Heart left ventricle (tissue), 16 donors: ENCODE measurements around the gene MACROH2A1. TPM values are rescaled to one million over a fixed set of nuclear protein-coding genes. Genes with fewer than 3 reads are reported as not detected.
A peak's percentile ranks its signal among the peaks of the same experiment; 100 is the strongest.

ENCODE experiments used
- ATAC-seq, 4 donors: fragments of 200-7000 bp; cut with Tn5 transposase; one replicate each; pipeline ENCODE4 v1.9.1; 2020 to 2022; ENCODE audit warnings: moderate library complexity in 4 of 4, mild to moderate bottlenecking in 3 of 4, moderate number of reproducible peaks in 1 of 4
- DNase-seq, 5 donors: peaks; one replicate each; pipeline ENCODE4 v3.0.0-alpha.2; 2020
- H3K27ac ChIP-seq, 12 donors: fragments of 200-600 bp; sonication (generic) in 4 of 12; one replicate each; pipeline versions ENCODE4 v1.5.0 to v1.8.0; 2016 to 2022; ENCODE audit warnings: mild to moderate bottlenecking in 2 of 12
- H3K27me3 ChIP-seq, 9 donors: fragments of 200-600 bp; sonication (generic) in 2 of 9; one replicate each; pipeline versions ENCODE4 v1.5.1 to v1.8.0; 2016 to 2022; ENCODE audit warnings: mild to moderate bottlenecking in 3 of 9
- H3K36me3 ChIP-seq, 9 donors: fragments of 200-600 bp; sonication (generic) in 2 of 9; one replicate each; pipeline versions ENCODE4 v1.5.0 to v1.8.0; 2018 to 2022; ENCODE audit warnings: mild to moderate bottlenecking in 2 of 9
- H3K4me1 ChIP-seq, 12 donors: fragments of 200-600 bp; sonication (generic) in 4 of 12; one replicate each; pipeline versions ENCODE4 v1.5.0 to v1.8.0; 2016 to 2022; ENCODE audit warnings: mild to moderate bottlenecking in 3 of 12
- H3K4me3 ChIP-seq, 12 donors: fragments of 200-600 bp; sonication (generic) in 4 of 12; one replicate each; pipeline versions ENCODE4 v1.5.0 to v1.8.0; 2017 to 2022; ENCODE audit warnings: mild to moderate bottlenecking in 9 of 12, moderate library complexity in 4 of 12
- H3K9me3 ChIP-seq, 12 donors: fragments of 200-600 bp; sonication (generic) in 4 of 12; one replicate each; pipeline versions ENCODE4 v1.5.0 to v1.8.0; 2016 to 2022; ENCODE audit warnings: mild to moderate bottlenecking in 1 of 12
- POLR2A ChIP-seq, 2 donors: fragments of 450-650 bp; IDR thresholded peaks; one replicate each; pipeline ENCODE4 v1.6.1; 2017; ENCODE audit warnings: antibody characterized with exemption in 2 of 2, mild to moderate bottlenecking in 2 of 2, moderate library complexity in 2 of 2
- WGBS, 4 donors: extraction: QIAGEN DNeasy Blood & Tissue Kit in 2 of 4; methylation state at CpG; one replicate each; pipeline versions ENCODE4 v1.1.5 to v1.1.7; 2013 to 2018; 5-methylcytosine and 5-hydroxymethylcytosine counted together
- intact Hi-C, 10 donors: fragments of 100-400 bp; cut with DNase I; formaldehyde crosslinking; loops; one replicate each; pipeline versions ENCODE4 v1.11.1 to v1.14.2; 2022
- polyA plus RNA-seq, 2 donors: library from polyadenylated mRNA; stranded (reverse); fragments of 200-250 nt; gene quantifications; one replicate each; pipeline ENCODE4 v1.2.3, GENCODE V29; 2013
- total RNA-seq, 9 donors: library from RNA; depleted of rRNA in 2 of 9; stranded (reverse); fragments of >200 nt in 2 of 9; fragmentation: NEBNext Ultra II Directional in 3 of 9; extraction: Animal tissue kit (Norgen Biotek cat#: 25700) in 3 of 9; gene quantifications; one replicate each; pipeline versions ENCODE4 v1.1.0 to v1.2.4, GENCODE V29; 2016 to 2023
- TF ChIP-seq, protein P1 (sequence below), 12 donors: fragments of 200-600 bp; sonication (generic) in 4 of 12; IDR thresholded peaks; one replicate each; pipeline versions ENCODE4 v1.5.0 to v1.8.0; 2018 to 2022; ENCODE audit warnings: antibody characterized with exemption in 12 of 12, mild to moderate bottlenecking in 5 of 12
- donor health status: ischemic (EF 13 %, LVEDD 7.1; RV severe dilation, severe dysfunction).
- donor health status: healthy with polysubstance abuse.
- donor health status: DM: no; HTN: yes; CAD: no.
- donor health status: DM: no; HTN: no; CAD: no.
- donor health status: ischemic (EF 25% LVEDD 6.9; RV normal size, moderate dysfunction).
- donor health status: ischemic (EF 25% LVEDD 5.7; RV mildly dilated, moderate dysfunction).
- donor health status: healthy.
- donor health status: DM: yes; HTN: yes; CAD: no.
- donor health status: ischemic (EF 35%, LVEDD 5.7; RV mildly dilated, moderate dysfunction).
- donor health status: nonischemic (EF 11% LVEDD 7.7; RV severe dilation, severe dysfunction).
- donor health status: DM: yes; HTN: yes; CAD: no.
- donor health status: PGD.
- donor health status: ischemic (EF 29% LVEDD 5.4; RV normal size, mild dysfunction).
- donor health status: nonischemic (EF 23%, LVEDD 6.1; RV moderate dilation, normal function).

Gene MACROH2A1
- total and polyA plus RNA-seq, 11 donors, result 86.5 to 170 (median 112) TPM

DNA sequence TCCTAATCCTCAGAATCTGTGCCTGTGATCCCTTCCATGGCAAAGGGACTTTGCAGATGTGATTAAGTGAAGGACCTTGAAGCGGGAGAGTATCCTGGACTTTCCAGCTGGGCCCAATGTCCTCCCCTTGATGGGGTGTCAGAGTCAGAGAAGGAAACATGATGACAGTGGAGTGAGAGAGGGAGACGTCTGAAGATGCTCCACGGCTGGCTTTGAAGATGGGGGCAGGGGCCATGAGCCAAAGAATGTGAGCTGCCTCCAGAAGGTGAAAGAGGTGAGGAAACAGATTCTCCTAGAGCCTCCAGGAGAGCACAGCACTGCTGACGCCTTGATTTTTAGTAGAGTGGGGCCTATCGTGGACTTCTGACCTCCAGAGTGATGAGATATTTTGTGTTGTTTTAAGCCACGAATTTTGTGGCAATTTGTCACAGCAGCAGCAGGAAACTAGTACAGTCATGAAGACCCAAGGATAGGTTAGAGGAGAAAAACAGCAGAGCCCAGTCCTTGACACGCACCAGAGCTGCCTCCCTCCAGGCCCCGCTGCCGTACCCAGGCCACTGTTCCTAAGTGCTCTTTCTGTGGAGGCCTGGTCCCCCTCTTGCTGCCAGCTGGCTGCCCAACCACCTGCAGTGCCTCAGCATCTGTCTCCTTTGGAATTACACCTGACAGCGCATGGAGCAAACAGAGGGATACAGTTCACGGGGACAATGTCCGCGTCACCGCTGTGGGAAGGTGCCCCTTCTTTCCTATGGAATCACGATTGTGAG is 78.1 kb downstream of the MACROH2A1 start:
- no peaks in the 10 kb centered on the region for H3K27me3 ChIP-seq
- DNase-seq (no peak), ATAC-seq (no peak)
- no peaks in the 10 kb centered on the region for H3K9me3 ChIP-seq
- no peaks in the 10 kb centered on the region for H3K4me1 ChIP-seq
- H3K27ac ChIP-seq, result no peak overlapping the region
- TF ChIP-seq, protein P1, sequence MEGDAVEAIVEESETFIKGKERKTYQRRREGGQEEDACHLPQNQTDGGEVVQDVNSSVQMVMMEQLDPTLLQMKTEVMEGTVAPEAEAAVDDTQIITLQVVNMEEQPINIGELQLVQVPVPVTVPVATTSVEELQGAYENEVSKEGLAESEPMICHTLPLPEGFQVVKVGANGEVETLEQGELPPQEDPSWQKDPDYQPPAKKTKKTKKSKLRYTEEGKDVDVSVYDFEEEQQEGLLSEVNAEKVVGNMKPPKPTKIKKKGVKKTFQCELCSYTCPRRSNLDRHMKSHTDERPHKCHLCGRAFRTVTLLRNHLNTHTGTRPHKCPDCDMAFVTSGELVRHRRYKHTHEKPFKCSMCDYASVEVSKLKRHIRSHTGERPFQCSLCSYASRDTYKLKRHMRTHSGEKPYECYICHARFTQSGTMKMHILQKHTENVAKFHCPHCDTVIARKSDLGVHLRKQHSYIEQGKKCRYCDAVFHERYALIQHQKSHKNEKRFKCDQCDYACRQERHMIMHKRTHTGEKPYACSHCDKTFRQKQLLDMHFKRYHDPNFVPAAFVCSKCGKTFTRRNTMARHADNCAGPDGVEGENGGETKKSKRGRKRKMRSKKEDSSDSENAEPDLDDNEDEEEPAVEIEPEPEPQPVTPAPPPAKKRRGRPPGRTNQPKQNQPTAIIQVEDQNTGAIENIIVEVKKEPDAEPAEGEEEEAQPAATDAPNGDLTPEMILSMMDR (IDR thresholded peaks at IDR 0.05), result no peak
- TF ChIP-seq POLR2A (IDR thresholded peaks at IDR 0.05), result no peak
- no peaks in the 10 kb centered on the region for H3K36me3 ChIP-seq
- intact Hi-C loops, result loop anchor here in 1 of 10 donors (10.0 kb wide), 1 partner anchor 104 kb away; no protein-coding TSS in a partner anchor
- no peak overlapping the region for H3K4me3 ChIP-seq
- 87 to 90% (median 88%) methylated on average over 15 of the region's 15 CpGs for WGBS, 4 donors

DNA sequence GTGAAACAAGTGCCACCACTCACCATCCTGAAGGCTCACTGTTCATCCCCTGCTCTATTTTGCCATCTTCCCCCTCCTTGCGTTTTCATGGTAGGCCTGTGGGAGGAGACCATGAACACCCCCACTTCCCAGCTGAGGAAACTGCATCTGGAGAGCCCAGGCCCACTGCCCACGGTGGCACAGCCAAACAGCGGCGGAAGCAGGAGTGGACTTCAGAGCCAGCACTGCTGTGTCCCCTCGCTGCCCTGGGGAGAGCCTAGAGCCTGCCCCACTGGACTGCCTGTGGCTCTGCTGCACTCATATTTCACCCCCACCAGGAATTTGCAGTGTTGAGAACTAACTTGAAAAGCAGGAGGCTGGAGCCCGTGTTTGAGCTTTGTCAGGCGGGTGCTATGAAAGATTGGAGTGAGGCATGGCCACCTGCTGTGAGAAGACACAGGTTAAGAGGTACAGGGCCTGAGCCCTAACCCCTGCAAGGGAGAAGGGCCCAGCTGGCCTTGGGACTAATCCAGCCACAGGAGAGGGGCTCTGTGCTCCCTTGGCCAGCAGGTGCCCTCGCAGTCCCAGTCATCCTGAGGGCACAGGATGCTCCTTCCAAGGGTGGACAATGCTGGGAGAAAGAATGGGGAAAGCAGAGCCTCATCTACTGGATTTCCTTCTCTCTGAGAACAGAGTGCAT is 79.0 kb downstream of the MACROH2A1 start:
- H3K27ac ChIP-seq, result no peak overlapping the region
- ATAC-seq (peak in 1 of 4 donors; percentile 37), DNase-seq (no peak)
- TF ChIP-seq POLR2A (IDR thresholded peaks at IDR 0.05), result no peak
- TF ChIP-seq, protein P1 (IDR thresholded peaks at IDR 0.05), result peak in 2 of 12 donors; percentile 5 to 16
- no peak overlapping the region for H3K4me3 ChIP-seq
- no peaks in the 10 kb centered on the region for H3K27me3 ChIP-seq
- H3K36me3 ChIP-seq, result no peaks in the 10 kb centered on the region
- 75 to 88% (median 76%) methylated on average over 7 to 8 of the region's 8 CpGs for WGBS, 4 donors
- H3K4me1 ChIP-seq, result no peaks in the 10 kb centered on the region
- intact Hi-C loops, result loop anchor here in 1 of 10 donors (10.0 kb wide), 1 partner anchor 105 kb away; no protein-coding TSS in a partner anchor
- H3K9me3 ChIP-seq, result no peaks in the 10 kb centered on the region

DNA sequence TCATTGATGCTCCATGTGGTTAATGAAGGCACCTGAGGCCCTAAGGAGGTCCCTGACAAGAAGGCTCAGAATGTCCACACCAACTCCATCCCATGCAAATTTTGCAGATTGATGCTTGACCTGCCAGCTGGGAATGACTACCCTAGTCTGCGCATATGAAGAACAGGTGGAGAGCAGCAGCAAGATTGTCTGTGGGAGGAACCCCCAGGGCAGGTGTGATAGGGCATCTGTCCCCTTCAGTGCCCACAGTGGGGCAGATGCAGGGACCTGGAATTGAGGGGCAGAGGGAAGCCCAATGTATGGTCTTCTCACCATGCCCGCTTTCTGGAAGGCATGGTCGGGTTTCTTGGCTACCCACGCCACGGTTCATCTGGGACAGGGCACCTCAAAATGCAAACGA is 79.6 kb downstream of the MACROH2A1 start:
- no peaks in the 10 kb centered on the region for H3K36me3 ChIP-seq
- no peak for ATAC-seq
- TF ChIP-seq, protein P1 (IDR thresholded peaks at IDR 0.05), result no peak
- no peak for TF ChIP-seq POLR2A (IDR thresholded peaks at IDR 0.05)
- no peak for DNase-seq
- 91 to 96% (median 94%) methylated on average over 6 of the region's 6 CpGs for WGBS, 4 donors
- H3K27ac ChIP-seq, result no peak overlapping the region
- no peaks in the 10 kb centered on the region for H3K4me1 ChIP-seq
- no peaks in the 10 kb centered on the region for H3K9me3 ChIP-seq
- H3K27me3 ChIP-seq, result no peaks in the 10 kb centered on the region
- intact Hi-C loops, result no loop called here
- H3K4me3 ChIP-seq, result no peak overlapping the region

DNA sequence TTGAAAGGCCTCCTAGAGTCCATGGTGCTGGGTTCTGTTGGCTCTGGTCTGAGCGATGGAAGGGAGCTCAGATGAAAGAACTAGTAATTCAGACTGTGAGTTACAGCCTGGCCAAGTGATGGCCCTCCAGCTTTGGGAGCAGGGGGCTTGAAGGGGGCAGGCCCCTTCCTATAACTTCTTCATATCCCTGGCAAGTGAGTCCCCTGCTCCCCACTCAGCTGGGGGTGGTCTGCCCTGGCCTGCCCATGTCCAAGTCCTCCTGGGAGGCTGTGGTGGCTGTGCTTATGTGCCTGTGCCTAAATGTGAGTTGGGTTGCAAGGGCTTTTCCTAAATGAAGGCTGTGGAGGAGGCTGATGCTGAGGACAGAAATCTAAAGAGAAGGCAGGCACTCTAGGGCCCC is 80.1 kb downstream of the MACROH2A1 start:
- ATAC-seq, result no peak
- no peak for DNase-seq
- Histone ChIP-seq H3K27ac (no peak overlapping the region), H3K9me3 (no peaks in the 10 kb centered on the region), H3K4me3 (no peak overlapping the region), H3K4me1 (no peaks in the 10 kb centered on the region), H3K36me3 (no peaks in the 10 kb centered on the region), H3K27me3 (no peaks in the 10 kb centered on the region)
- TF ChIP-seq, protein P1 (IDR thresholded peaks at IDR 0.05), result no peak
- TF ChIP-seq POLR2A (IDR thresholded peaks at IDR 0.05), result no peak
- intact Hi-C loops, result no loop called here
- WGBS, 4 donors, result 76 to 95% (median 91%) methylated on average over 1 of the region's 1 CpG
